Transverse colon (tissue), 4 donors: ENCODE data around the gene TEAD3. TPM values are rescaled to one million over a fixed set of nuclear protein-coding genes. Genes with fewer than 3 reads are reported as not detected.

Experiments used
- DNase-seq: peaks from one replicate; pipeline ENCODE4 v3.0.0-alpha.2; 2019
- H3K27ac ChIP-seq, 4 donors: fragments of 200-600 bp; sonication (generic); 2 replicates each; pipeline ENCODE4 v1.5.1; 2016 to 2018; ENCODE audit warnings: inconsistent platforms in 4 of 4
- H3K27me3 ChIP-seq: fragments of 200-600 bp; sonication (generic); 2 replicates; pipeline ENCODE4 v1.5.1; 2017; ENCODE audit warnings: inconsistent platforms
- H3K36me3 ChIP-seq, 4 donors: fragments of 200-600 bp; sonication (generic); 2 replicates each; pipeline ENCODE4 v1.5.1; 2017 to 2019; ENCODE audit warnings: inconsistent platforms in 4 of 4
- H3K4me1 ChIP-seq, 4 donors: fragments of 200-600 bp; sonication (generic); 2 replicates each; pipeline ENCODE4 v1.5.1; 2017 to 2020; ENCODE audit warnings: inconsistent platforms in 4 of 4
- H3K4me3 ChIP-seq, 4 donors: fragments of 200-600 bp; sonication (generic); 1 replicate in 1 of 4; 2 replicates in 3 of 4; pipeline versions ENCODE4 v1.5.1 to v1.6.1; 2017 to 2019; ENCODE audit warnings: inconsistent platforms in 4 of 4
- H3K9me3 ChIP-seq, 2 donors: fragments of 200-600 bp; sonication (generic); 2 replicates each; pipeline ENCODE4 v1.5.1; 2017 to 2019; ENCODE audit warnings: inconsistent platforms in 2 of 2
- CTCF ChIP-seq, 5 experiments: fragments of 200-600 bp in 3 of 5; fragments of 450-650 bp in 2 of 5; sonication (generic) in 3 of 5; IDR thresholded peaks; 1 replicate in 2 of 5; 2 replicates in 3 of 5; pipeline ENCODE4 v1.5.1; 2016 to 2017; ENCODE audit warnings: antibody characterized with exemption in 5 of 5, inconsistent platforms in 3 of 5, mild to moderate bottlenecking in 2 of 5, moderate library complexity in 1 of 5
- EP300 ChIP-seq: sonication (generic); formaldehyde crosslinking; IDR thresholded peaks from one replicate; pipeline ENCODE4 v1.6.1; 2017; ENCODE audit warnings: antibody characterized with exemption, low read depth
- POLR2A ChIP-seq: fragments of 450-650 bp; IDR thresholded peaks from one replicate; pipeline ENCODE4 v1.6.1; 2016; ENCODE audit warnings: antibody characterized with exemption, mild to moderate bottlenecking, moderate library complexity
- POLR2AphosphoS5 ChIP-seq, 3 donors: sonication (generic); formaldehyde crosslinking; IDR thresholded peaks; one replicate each; pipeline ENCODE4 v1.6.1; 2016; ENCODE audit warnings: antibody characterized with exemption in 3 of 3
- WGBS, 2 donors: methylation state at CpG; one replicate each; pipeline ENCODE4 v1.1.5; 2018; ENCODE audit warnings: low coverage in 1 of 2; 5-methylcytosine and 5-hydroxymethylcytosine counted together
- in situ Hi-C, 4 donors: fragments of 200-750 bp; cut with MboI; loops; one replicate each; pipeline versions ENCODE4 v1.15.0 to v1.15.1; 2017; ENCODE audit warnings: low sequenced_read_pairs in 3 of 4, low pct_ligation_motif_present in 1 of 4, low pct_unique_long_range_greater_than_20kb in 1 of 4
- intact Hi-C: fragments of 100-400 bp; cut with DNase I; formaldehyde crosslinking; loops from one replicate; pipeline ENCODE4 v1.15.1; 2023; ENCODE audit warnings: low total_unique reads
- total RNA-seq, 4 donors: library from RNA; depleted of rRNA; stranded (reverse); fragments of >200 nt; gene quantifications; one replicate each; pipeline ENCODE4 v1.1.0, GENCODE V29; 2016

The TEAD3 gene
- total RNA-seq, 4 donors from 2014 or later = 23.0 to 67.7 (median 25.3) TPM

- H3K4me3 ChIP-seq = no peak overlapping the region
- intact Hi-C loops = no loop called here
- H3K9me3 ChIP-seq = no peaks in the 10 kb centered on the region
- 71% methylated on average over 4 of the region's 4 CpGs; no CpG with 5 or more reads in 1 of the 2 donors for WGBS, 2 donors
- no peaks in the 10 kb centered on the region for H3K27me3 ChIP-seq
- no peak overlapping the region for H3K27ac ChIP-seq
- no peak for TF ChIP-seq POLR2A
- TF ChIP-seq CTCF (IDR thresholded peaks at IDR 0.05) = no peak
- no peak for TF ChIP-seq EP300
- TF ChIP-seq POLR2AphosphoS5 (IDR thresholded peaks at IDR 0.05) = no peak
- in situ Hi-C loops = no loop called here
- no peak for DNase-seq
- H3K4me1 ChIP-seq = peaks cover 7 to 18% (median 14%) of the 10 kb centered on the region in 4 donors
- peaks cover 0 to 10% (median 0%) of the 10 kb centered on the region in 4 donors for H3K36me3 ChIP-seq
Measured at GRCh38 chr6:35475573-35475972, 21.3 kb downstream of the TEAD3 start.

GRCh38 chr6:35474942-35475570 lies 21.8 kb downstream of the TEAD3 start:
- intact Hi-C loops (no loop called here), in situ Hi-C loops (no loop called here)
- DNase-seq = no peak
- Histone ChIP-seq H3K4me3 (no peak overlapping the region), H3K27me3 (no peaks in the 10 kb centered on the region), H3K9me3 (no peaks in the 10 kb centered on the region), H3K36me3 (peaks cover 0 to 10% (median 0%) of the 10 kb centered on the region in 4 donors), H3K4me1 (peaks cover 8 to 23% (median 19%) of the 10 kb centered on the region in 4 donors), H3K27ac (no peak overlapping the region)
- TF ChIP-seq POLR2AphosphoS5 (IDR thresholded peaks at IDR 0.05) (no peak), CTCF (IDR thresholded peaks at IDR 0.05) (no peak)
- 89 to 100% methylated on average over 2 to 20 of the region's 20 CpGs for WGBS, 2 donors

GRCh38 chr6:35474131-35474941 lies 22.5 kb downstream of the TEAD3 start:
- intact Hi-C loops (no loop called here), in situ Hi-C loops (no loop called here)
- H3K36me3 ChIP-seq = peaks cover 0 to 10% (median 0%) of the 10 kb centered on the region in 4 donors
- WGBS, 2 donors = 40 to 89% methylated on average over 1 to 14 of the region's 14 CpGs
- H3K4me1 ChIP-seq = peaks cover 11 to 30% (median 25%) of the 10 kb centered on the region in 4 donors
- H3K27ac ChIP-seq = peak overlapping the region in 1 of 4 donors; percentile 41
- H3K4me3 ChIP-seq = no peak overlapping the region
- no peak for TF ChIP-seq CTCF (IDR thresholded peaks at IDR 0.05)
- TF ChIP-seq POLR2A = no peak
- no peak for DNase-seq
- no peaks in the 10 kb centered on the region for H3K9me3 ChIP-seq
- H3K27me3 ChIP-seq = no peaks in the 10 kb centered on the region

- H3K27ac ChIP-seq = peak overlapping the region in 1 of 4 donors; percentile 41
Measured at GRCh38 chr6:35473850-35474130, 23.1 kb downstream of the TEAD3 start.

More at GRCh38 chr6:35473850-35474130, 23.1 kb downstream of the TEAD3 start:
- in situ Hi-C loops (no loop called here), intact Hi-C loops (no loop called here)
- Histone ChIP-seq H3K9me3 (no peaks in the 10 kb centered on the region), H3K36me3 (peaks cover 0 to 10% (median 0%) of the 10 kb centered on the region in 4 donors), H3K27me3 (no peaks in the 10 kb centered on the region), H3K4me3 (no peak overlapping the region), H3K4me1 (peaks cover 11 to 33% (median 25%) of the 10 kb centered on the region in 4 donors)
- no peak for TF ChIP-seq EP300
- no peak for TF ChIP-seq POLR2AphosphoS5 (IDR thresholded peaks at IDR 0.05)
- no peak for TF ChIP-seq CTCF (IDR thresholded peaks at IDR 0.05)
- no peak for TF ChIP-seq POLR2A
- DNase-seq = no peak
